Keratinocyte (primary cell): ENCODE measurements around the gene DIAPH1. TPM values are rescaled to one million over a fixed set of nuclear protein-coding genes. Genes with fewer than 3 reads are reported as not detected.

Experiments
- DNase-seq: peaks from one replicate; pipeline ENCODE4 v3.0.0-alpha.2; 2011; ENCODE audit warnings: low read depth, missing footprints, low spot score
- FAIRE-seq: peaks from 2 replicates; lab custom pipeline; 2011; peaks lifted over from hg19 to GRCh38; lab: Jason Lieb, UNC
- H2AFZ ChIP-seq: 2 replicates; pipeline ENCODE4 v1.6.0; 2012; ENCODE audit warnings: low read length, control low read depth, inconsistent platforms; ENCODE audit not compliant: control insufficient read depth
- H3K27ac ChIP-seq: 2 replicates; pipeline ENCODE4 v1.5.1; 2011; ENCODE audit warnings: low read length; ENCODE audit not compliant: control insufficient read depth, insufficient read depth
- H3K27me3 ChIP-seq: 3 replicates; pipeline ENCODE4 v1.6.0; 2011; ENCODE audit warnings: low read length; ENCODE audit not compliant: control insufficient read depth, insufficient read depth; ENCODE audit errors: extremely low read depth
- H3K36me3 ChIP-seq, 2 experiments: 2 replicates in 1 of 2; 3 replicates in 1 of 2; pipeline ENCODE4 v1.5.1; 2011; ENCODE audit warnings: low read length in 2 of 2, mild to moderate bottlenecking in 1 of 2; ENCODE audit not compliant: control insufficient read depth in 2 of 2, insufficient read depth in 2 of 2; ENCODE audit errors: extremely low read depth in 1 of 2
- H3K4me1 ChIP-seq: 3 replicates; pipeline ENCODE4 v1.5.1; 2011; ENCODE audit warnings: low read length; ENCODE audit not compliant: control insufficient read depth, insufficient read depth; ENCODE audit errors: extremely low read depth
- H3K4me2 ChIP-seq: 3 replicates; pipeline ENCODE4 v1.6.0; 2011; ENCODE audit warnings: low read depth, low read length; ENCODE audit not compliant: control insufficient read depth, insufficient read depth; ENCODE audit errors: extremely low read depth
- H3K4me3 ChIP-seq, 3 experiments: fragments of 200-600 bp in 1 of 3; sonication (generic) in 1 of 3; 2 replicates in 2 of 3; 3 replicates in 1 of 3; pipeline ENCODE4 v1.5.1; 2011 to 2016; ENCODE audit warnings: low read length in 3 of 3, mild to moderate bottlenecking in 3 of 3, control low read depth in 2 of 3, inconsistent platforms in 1 of 3, low read depth in 1 of 3, mixed read lengths in 1 of 3, mixed run types in 1 of 3, moderate library complexity in 1 of 3; ENCODE audit not compliant: control insufficient read depth in 2 of 3, insufficient read depth in 2 of 3; ENCODE audit errors: extremely low read depth in 1 of 3
- H3K79me2 ChIP-seq: 2 replicates; pipeline ENCODE4 v1.6.0; 2012; ENCODE audit warnings: low read length; ENCODE audit not compliant: control insufficient read depth, insufficient read depth
- H3K9ac ChIP-seq: 3 replicates; pipeline ENCODE4 v1.6.0; 2011; ENCODE audit warnings: low read length; ENCODE audit not compliant: control insufficient read depth, insufficient read depth; ENCODE audit errors: extremely low read depth
- H3K9me1 ChIP-seq: 3 replicates; pipeline ENCODE4 v1.6.0; 2011; ENCODE audit warnings: low read length; ENCODE audit not compliant: control insufficient read depth, insufficient read depth; ENCODE audit errors: extremely low read depth
- H3K9me3 ChIP-seq: 2 replicates; pipeline ENCODE4 v1.5.1; 2012; ENCODE audit warnings: low read depth, low read length; ENCODE audit not compliant: control insufficient read depth
- H4K20me1 ChIP-seq: 3 replicates; pipeline ENCODE4 v1.6.0; 2011; ENCODE audit warnings: low read length; ENCODE audit not compliant: control insufficient read depth, insufficient read depth; ENCODE audit errors: extremely low read depth
- EZH2 ChIP-seq: IDR thresholded peaks from one replicate; pipeline ENCODE4 v1.6.1; 2012; ENCODE audit warnings: inconsistent platforms, mild to moderate bottlenecking, low read length, moderate library complexity
- dilution Hi-C: fragments of 300-500 bp; cut with MboI; formaldehyde crosslinking; loops from one replicate; pipeline ENCODE4 v1.7.0; 2020; ENCODE audit warnings: low sequenced_read_pairs; ENCODE audit not compliant: extremely low pct_ligation_motif_present
- polyA plus RNA-seq, 5 experiments: library from polyadenylated mRNA; depleted of rRNA in 3 of 5; stranded (reverse) in 3 of 5; stranded (forward) in 1 of 5; unstranded in 1 of 5; fragments of >200 nt; gene quantifications; 1 replicate in 1 of 5; 2 replicates in 3 of 5; 3 replicates in 1 of 5; pipeline versions ENCODE4 v1.2.1 to v1.2.3, GENCODE V29; 2011 to 2012; ENCODE audit warnings: missing spikeins in 2 of 5, low read depth in 1 of 5, low replicate concordance in 1 of 5
- TF ChIP-seq, protein P1 (sequence below), 3 experiments: IDR thresholded peaks in 1 of 3; conservative IDR thresholded peaks in 1 of 3; optimal IDR thresholded peaks in 1 of 3; 2 replicates in 2 of 3; 3 replicates in 1 of 3; pipeline versions ENCODE3 to v1.5.1; 2011; ENCODE audit warnings: low read length in 3 of 3, mild to moderate bottlenecking in 3 of 3, moderate library complexity in 2 of 3, control low read depth in 1 of 3, inconsistent platforms in 1 of 3; ENCODE audit not compliant: insufficient read depth in 2 of 3; ENCODE audit errors: extremely low read depth in 1 of 3

DIAPH1 gene
- polyA plus RNA-seq, 1 donor (not counting 4 experiments of a cell fraction or from before 2014, with no cell fraction given), result 72.0 TPM

DNA sequence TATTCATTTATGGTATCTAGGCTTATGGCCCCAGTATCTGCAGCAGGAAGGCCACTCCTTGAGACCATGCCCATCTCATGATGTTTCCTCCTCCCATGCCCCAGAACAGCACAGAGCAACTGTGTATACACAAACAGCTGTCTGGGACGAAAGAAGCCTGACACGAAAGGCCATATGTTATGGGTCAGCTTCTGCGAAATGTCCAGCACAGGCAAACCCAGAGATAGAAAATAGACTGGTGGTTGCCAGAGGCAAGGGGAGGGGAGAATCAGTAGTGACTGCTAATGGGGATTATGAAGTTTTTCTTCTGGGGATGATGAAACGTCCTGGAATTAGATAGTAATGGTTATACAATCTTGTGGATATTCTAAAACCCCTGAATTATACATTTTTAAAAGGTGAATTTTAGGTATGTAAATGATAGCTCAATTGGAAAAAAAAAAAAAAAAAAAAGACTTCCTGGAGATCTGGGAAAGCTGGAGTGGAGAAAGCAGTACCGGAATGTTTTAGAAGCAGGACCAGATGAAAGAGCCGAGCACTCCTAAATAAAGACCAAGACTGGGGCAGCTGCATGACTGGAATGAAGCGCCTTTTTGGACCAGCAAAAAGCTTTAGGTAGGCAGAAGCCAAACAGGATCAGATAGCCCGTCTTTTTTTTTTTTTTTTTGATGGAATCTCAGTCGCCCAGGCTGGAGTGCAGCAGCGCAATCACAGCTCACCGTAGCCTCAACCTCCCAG lies 100.8 kb downstream of the DIAPH1 start:
- no peaks in the 10 kb centered on the region for H3K9me3 ChIP-seq
- no peak overlapping the region for H3K27ac ChIP-seq
- no peaks in the 10 kb centered on the region for H3K79me2 ChIP-seq
- TF ChIP-seq, protein P1, sequence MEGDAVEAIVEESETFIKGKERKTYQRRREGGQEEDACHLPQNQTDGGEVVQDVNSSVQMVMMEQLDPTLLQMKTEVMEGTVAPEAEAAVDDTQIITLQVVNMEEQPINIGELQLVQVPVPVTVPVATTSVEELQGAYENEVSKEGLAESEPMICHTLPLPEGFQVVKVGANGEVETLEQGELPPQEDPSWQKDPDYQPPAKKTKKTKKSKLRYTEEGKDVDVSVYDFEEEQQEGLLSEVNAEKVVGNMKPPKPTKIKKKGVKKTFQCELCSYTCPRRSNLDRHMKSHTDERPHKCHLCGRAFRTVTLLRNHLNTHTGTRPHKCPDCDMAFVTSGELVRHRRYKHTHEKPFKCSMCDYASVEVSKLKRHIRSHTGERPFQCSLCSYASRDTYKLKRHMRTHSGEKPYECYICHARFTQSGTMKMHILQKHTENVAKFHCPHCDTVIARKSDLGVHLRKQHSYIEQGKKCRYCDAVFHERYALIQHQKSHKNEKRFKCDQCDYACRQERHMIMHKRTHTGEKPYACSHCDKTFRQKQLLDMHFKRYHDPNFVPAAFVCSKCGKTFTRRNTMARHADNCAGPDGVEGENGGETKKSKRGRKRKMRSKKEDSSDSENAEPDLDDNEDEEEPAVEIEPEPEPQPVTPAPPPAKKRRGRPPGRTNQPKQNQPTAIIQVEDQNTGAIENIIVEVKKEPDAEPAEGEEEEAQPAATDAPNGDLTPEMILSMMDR (optimal IDR thresholded peaks at IDR 0.05 in 1 of 3, IDR thresholded peaks at IDR 0.05 in 1 of 3, conservative IDR thresholded peaks at IDR 0.05 in 1 of 3; ENCODE audit: extremely low read depth in 1 of 3, insufficient read depth in 2 of 3, low read length in 3 of 3), result no peak
- TF ChIP-seq EZH2, result no peak
- no peak overlapping the region for H2AFZ ChIP-seq
- no peaks in the 10 kb centered on the region for H3K9me1 ChIP-seq
- H3K4me2 ChIP-seq, result no peak overlapping the region
- H4K20me1 ChIP-seq, result no peaks in the 10 kb centered on the region
- FAIRE-seq, result no peak
- H3K27me3 ChIP-seq, result no peaks in the 10 kb centered on the region
- peaks cover 12 to 47% of the 10 kb centered on the region in 2 experiments for H3K36me3 ChIP-seq
- H3K4me3 ChIP-seq, result no peak overlapping the region
- no peak overlapping the region for H3K9ac ChIP-seq
- DNase-seq, result no peak
- H3K4me1 ChIP-seq, result peaks cover 65% of the 10 kb centered on the region
- dilution Hi-C loops, result no loop called here

DNA sequence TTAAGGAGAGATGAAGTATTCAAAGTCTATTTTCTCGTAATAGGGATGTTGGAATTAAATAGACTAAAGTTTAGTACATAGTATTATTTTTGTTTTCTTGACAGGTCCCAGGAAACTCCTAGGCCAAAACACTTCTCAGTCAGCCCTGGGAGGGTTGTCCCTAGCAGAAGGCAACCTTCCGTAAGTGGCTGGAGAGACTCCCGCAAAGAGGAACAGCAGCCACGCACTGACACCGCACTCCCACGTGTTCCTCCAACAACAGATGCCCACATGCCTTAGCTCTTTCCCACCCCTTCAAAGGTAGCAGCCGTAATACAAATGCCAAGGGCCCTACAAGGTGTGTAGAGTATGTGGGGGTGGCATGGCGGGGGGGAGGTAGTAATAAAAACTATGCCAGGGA lies 101.5 kb downstream of the DIAPH1 start:
- FAIRE-seq (no peak), DNase-seq (no peak)
- no peak for TF ChIP-seq EZH2
- TF ChIP-seq, protein P1 (optimal IDR thresholded peaks at IDR 0.05 in 1 of 3, IDR thresholded peaks at IDR 0.05 in 1 of 3, conservative IDR thresholded peaks at IDR 0.05 in 1 of 3; ENCODE audit: extremely low read depth in 1 of 3, insufficient read depth in 2 of 3, low read length in 3 of 3), result no peak
- no peak overlapping the region for H3K9ac ChIP-seq
- H3K79me2 ChIP-seq, result no peaks in the 10 kb centered on the region
- no peaks in the 10 kb centered on the region for H3K9me3 ChIP-seq
- no peaks in the 10 kb centered on the region for H4K20me1 ChIP-seq
- H3K27ac ChIP-seq, result no peak overlapping the region
- H3K27me3 ChIP-seq, result no peaks in the 10 kb centered on the region
- dilution Hi-C loops, result no loop called here
- H2AFZ ChIP-seq, result no peak overlapping the region
- peaks cover 12 to 44% of the 10 kb centered on the region in 2 experiments for H3K36me3 ChIP-seq
- no peak overlapping the region for H3K4me2 ChIP-seq
- H3K9me1 ChIP-seq, result no peaks in the 10 kb centered on the region
- H3K4me3 ChIP-seq, result no peak overlapping the region
- H3K4me1 ChIP-seq, result peaks cover 64% of the 10 kb centered on the region
